DMS79 treated with DMSO at 0.1 percent for 48 hours (cell line): ENCODE measurements around the gene RUBCNL.
"Not testable (repeated sequence)": the region's sequence is repeated elsewhere in the genome, so short reads cannot be mapped to it uniquely, and the experiment has no call there.

Experiments used
- DNase-seq: peaks from one replicate; lab custom pipeline; 2025; lab: John Stamatoyannopoulos, UW

The RUBCNL gene

GRCh38 chr13:46387064-46387851 lies at the start of gene RUBCNL:
TSS of gene RUBCNL (minus strand) at chr13:46387252. CDS start at chr13:46372475, 14,777 bp downstream.
- DNase-seq: peak; percentile 68

DNA sequence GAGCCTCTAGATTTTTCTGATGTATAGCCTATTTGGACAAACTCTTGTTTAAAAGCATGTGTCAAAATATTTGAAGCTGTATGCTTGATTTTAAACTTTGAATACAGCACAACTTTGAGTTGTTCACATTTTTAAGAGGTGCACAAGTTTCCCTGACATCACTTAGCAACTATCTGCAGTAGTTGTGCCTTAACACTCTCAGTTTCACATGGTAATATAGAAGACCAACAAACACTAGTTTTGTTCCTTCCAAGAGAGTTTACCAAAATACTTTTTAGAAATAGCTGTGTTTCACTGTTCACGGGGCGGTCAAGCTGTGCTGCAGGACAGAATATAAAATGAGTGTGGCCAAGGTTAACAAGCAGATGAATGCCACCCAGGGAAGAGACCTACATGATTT lies 42.5 kb upstream of the RUBCNL start:
- not testable (repeated sequence) for DNase-seq

DNA sequence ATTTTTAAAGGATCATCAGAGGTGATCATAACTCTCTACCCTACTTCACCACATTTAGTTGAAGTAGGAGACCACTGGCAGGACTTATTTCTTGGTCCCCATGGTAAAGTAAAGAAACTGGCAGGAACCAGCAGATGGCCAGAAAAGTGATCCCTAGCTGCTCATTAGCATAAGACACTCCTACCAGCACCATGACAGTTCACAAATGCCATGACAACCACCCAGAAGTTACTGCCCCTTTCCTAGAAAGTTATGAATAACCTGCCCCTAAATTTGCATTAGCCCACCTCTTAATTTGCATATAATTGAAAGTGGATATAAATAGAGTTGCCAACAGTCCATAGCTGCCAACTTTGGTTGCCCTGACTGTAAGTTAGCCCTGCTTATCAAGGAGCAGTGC lies 18.4 kb upstream of the RUBCNL start:
- no peak for DNase-seq

DNA sequence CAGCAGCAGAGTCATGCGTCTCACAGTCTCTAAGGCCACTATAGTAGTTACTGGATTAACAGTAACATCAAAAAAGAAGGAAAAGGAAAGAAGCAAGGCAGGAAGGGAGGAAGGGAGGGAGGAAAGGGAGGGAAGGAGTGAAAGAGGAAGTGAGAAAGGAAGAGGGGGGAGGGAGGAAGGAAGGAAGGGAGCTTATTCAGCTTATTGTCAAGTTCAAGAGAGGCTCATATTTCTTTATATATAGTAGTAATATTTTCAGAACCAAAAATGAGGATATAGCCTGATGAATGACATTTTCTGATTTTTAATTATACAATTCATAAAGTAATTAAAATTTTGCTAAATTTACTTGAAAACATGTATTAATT lies 17.7 kb upstream of the RUBCNL start:
- no peak for DNase-seq

- no peak for DNase-seq
These were observed 17.0 kb upstream of the RUBCNL start for GRCh38 chr13:46403851-46404732.

- no peak for DNase-seq
These were observed 15.1 kb upstream of the RUBCNL start for GRCh38 chr13:46402178-46402577.

GRCh38 chr13:46401432-46401831 lies 14.4 kb upstream of the RUBCNL start:
- DNase-seq: no peak

DNA sequence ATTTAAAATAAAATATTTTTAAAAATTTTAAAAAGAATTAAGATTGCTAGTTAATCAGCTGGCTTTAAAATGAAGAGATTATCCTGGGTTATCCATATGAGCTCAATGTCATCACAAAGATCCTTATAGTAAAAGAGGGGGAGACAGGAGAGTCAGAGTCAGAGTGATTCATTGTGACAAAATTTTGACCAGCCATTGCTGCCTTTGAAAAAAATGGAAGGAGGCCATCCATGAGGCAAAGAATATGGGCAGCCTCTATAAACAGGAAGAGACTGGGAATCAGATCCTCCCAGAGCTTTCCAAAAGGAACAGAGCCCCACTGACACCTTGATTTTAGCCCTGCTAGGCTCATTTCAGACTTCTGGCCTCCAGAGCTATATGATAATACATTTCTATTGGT lies 9.3 kb upstream of the RUBCNL start:
- no peak for DNase-seq

DNA sequence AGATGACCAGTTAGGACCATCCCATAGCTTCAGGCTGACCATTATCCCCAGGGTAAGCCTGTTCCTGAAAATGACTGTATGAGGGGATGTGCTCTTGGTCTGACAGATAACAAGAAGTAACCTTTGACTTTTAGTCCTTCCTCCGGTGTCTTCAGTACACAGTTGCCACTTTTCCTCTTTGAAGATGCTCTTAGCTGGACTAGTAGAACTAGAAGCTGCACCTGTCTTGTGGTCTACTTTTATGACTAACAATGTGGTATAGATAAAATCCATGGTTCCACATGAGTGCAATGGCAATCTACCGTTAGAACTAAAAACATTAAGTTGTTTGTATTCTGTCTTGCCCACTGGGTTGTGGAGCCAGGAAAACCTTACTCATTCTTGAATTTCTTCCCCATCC lies 5.9 kb upstream of the RUBCNL start:
- peak; percentile 18 for DNase-seq

DNA sequence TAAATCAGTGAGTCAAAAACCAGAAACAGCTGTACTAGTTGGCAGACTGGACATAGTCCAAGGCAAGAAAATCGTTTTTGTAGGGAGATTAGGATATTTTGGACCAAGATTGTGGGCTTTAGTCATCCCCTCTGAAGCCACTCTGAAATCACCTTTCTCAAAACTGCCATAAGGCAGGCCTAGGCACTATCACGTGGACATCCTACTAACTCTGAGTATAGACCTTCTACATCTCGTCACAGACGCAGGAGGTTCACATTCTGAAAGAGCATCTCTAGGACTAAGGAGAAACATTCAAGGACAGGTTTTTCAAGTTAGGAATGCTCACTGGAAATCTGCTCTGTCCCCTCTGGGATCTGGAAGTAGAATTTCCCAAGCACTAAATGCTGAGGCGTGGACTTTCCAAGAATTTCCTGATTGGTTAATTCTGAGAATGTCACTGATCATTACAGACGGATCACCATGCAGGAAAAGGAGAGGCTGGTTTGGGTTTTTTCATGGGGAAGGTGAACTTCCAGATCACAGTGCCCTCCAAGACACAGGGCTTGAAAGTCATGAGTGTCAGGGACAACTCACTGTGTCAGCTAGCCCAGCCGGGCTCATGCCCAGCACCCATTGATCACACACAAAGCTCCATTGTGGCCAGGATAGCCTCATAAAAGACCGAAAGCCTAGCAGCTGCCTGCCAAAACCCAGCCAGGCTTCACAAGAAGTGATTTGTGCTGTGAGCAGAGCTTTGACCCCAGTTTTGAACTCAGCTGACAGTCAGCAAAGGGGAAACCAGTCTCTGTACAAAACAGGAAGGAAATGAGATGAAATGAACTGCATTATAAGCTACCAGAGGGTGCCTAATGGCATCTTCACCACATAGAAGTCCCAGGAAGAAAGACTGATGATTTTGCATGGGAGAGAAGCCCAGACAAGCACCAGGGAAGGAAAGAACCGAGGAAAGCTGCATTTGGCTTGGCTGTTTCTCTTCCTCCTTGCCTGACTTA lies 2.7 kb upstream of the RUBCNL start:
- no peak for DNase-seq

- no peak for DNase-seq
These were observed 1.8 kb upstream of the RUBCNL start for GRCh38 chr13:46388846-46389245.

DNA sequence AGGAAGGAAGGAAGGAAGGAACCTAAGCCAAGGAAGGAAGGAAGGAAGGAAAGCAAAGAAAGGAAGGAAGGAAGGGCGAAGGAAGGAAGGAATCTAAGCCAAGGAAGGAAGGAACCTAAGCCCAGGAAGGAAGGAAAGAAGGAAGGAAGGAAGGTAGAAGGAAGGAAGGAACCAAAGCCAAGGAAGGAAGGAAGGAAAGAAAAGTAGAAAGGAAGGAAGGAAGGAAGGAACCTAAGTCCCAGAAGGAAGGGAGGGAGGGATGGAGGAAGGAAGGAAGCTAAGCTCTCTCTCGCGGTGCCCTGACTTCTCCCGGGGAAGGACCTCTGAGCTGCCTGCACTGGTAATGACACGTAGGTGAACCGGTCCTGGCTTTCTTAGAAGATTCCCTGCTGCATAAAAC lies 1.3 kb upstream of the RUBCNL start:
- DNase-seq: no peak

GRCh38 chr13:46386392-46387063 lies 524 bp downstream of the RUBCNL start:
- DNase-seq: peak; percentile 26

GRCh38 chr13:46385946-46386345 lies 1.1 kb downstream of the RUBCNL start:
- no peak for DNase-seq

- no peak for DNase-seq
These were observed 3.7 kb downstream of the RUBCNL start for GRCh38 chr13:46383383-46383782.

GRCh38 chr13:46382224-46382623 lies 4.8 kb downstream of the RUBCNL start:
- no peak for DNase-seq

GRCh38 chr13:46380242-46380641 lies 6.8 kb downstream of the RUBCNL start:
- no peak for DNase-seq

GRCh38 chr13:46379611-46380010 lies 7.4 kb downstream of the RUBCNL start:
- no peak for DNase-seq

GRCh38 chr13:46378411-46378810 lies 8.6 kb downstream of the RUBCNL start:
- no peak for DNase-seq

- DNase-seq: no peak
These were observed 9.5 kb downstream of the RUBCNL start for GRCh38 chr13:46377554-46377953.

GRCh38 chr13:46374710-46375109 lies 12.3 kb downstream of the RUBCNL start:
- DNase-seq: no peak
